Neutrophil (primary cell): Measurements from ENCODE around the gene THOC1.

ENCODE experiments used
- H3K27ac ChIP-seq: fragments of 200-600 bp; sonication (generic); 2 replicates; pipeline ENCODE4 v1.5.1; 2016; ENCODE audit warnings: mild to moderate bottlenecking, moderate library complexity
- H3K27me3 ChIP-seq: fragments of 200-600 bp; sonication (generic); 2 replicates; pipeline ENCODE4 v1.6.0; 2016; ENCODE audit warnings: mild to moderate bottlenecking
- H3K36me3 ChIP-seq: fragments of 200-600 bp; sonication (generic); 2 replicates; pipeline ENCODE4 v1.5.1; 2017
- H3K4me1 ChIP-seq, 2 experiments: fragments of 200-600 bp in 1 of 2; sonication (generic) in 1 of 2; 1 replicate in 1 of 2; 2 replicates in 1 of 2; pipeline versions ENCODE4 v1.5.1 to v1.6.1; 2013 to 2016; ENCODE audit warnings: low read depth in 1 of 2, low read length in 1 of 2, mild to moderate bottlenecking in 1 of 2, moderate library complexity in 1 of 2; ENCODE audit not compliant: control insufficient read depth in 1 of 2, insufficient read depth in 1 of 2
- H3K4me3 ChIP-seq, 2 experiments: fragments of 200-600 bp in 1 of 2; sonication (generic) in 1 of 2; 1 replicate in 1 of 2; 2 replicates in 1 of 2; pipeline ENCODE4 v1.5.1; 2013 to 2016; ENCODE audit warnings: low read depth in 1 of 2, low read length in 1 of 2, mild to moderate bottlenecking in 1 of 2, moderate library complexity in 1 of 2
- H3K9me3 ChIP-seq: fragments of 200-600 bp; sonication (generic); 2 replicates; pipeline ENCODE4 v1.5.1; 2016
- TF ChIP-seq, protein P1 (sequence below): fragments of 200-600 bp; sonication (generic); IDR thresholded peaks from 2 replicates; pipeline ENCODE4 v1.5.1; 2016; ENCODE audit warnings: antibody characterized with exemption

Gene THOC1

DNA sequence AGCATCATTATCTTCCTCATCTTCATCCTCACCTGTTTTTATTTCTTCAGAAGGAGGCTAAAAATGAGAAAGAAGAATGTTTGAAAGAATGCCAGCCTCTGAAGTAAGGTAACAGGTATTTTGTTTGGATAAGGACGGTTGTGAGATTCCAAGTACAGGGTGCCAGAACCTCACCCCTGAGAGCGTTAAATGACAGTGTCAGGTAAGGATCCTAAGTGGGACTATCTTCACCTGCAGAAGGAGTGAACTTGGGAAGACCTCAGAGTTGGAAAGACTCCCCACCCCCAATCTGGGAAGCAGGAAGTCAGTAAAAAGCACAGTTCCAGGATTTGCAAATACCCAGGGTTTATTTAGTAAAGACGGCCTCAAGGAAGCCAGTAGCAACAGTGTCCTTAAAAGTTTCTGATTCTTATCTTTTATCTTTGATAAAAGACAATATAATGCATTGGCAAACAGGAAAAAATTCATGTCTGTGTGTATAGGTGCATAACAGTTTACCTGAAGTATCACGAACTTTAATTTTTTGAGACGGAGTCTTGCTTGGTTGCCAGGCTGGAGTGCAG, 52.3 kb downstream of the THOC1 start:
- Histone ChIP-seq H3K27me3 (no peaks in the 10 kb centered on the region), H3K27ac (no peak overlapping the region), H3K9me3 (no peaks in the 10 kb centered on the region), H3K4me3 (no peak overlapping the region), H3K36me3 (peaks cover 76% of the 10 kb centered on the region), H3K4me1 (no peaks in the 10 kb centered on the region)
- TF ChIP-seq, protein P1, sequence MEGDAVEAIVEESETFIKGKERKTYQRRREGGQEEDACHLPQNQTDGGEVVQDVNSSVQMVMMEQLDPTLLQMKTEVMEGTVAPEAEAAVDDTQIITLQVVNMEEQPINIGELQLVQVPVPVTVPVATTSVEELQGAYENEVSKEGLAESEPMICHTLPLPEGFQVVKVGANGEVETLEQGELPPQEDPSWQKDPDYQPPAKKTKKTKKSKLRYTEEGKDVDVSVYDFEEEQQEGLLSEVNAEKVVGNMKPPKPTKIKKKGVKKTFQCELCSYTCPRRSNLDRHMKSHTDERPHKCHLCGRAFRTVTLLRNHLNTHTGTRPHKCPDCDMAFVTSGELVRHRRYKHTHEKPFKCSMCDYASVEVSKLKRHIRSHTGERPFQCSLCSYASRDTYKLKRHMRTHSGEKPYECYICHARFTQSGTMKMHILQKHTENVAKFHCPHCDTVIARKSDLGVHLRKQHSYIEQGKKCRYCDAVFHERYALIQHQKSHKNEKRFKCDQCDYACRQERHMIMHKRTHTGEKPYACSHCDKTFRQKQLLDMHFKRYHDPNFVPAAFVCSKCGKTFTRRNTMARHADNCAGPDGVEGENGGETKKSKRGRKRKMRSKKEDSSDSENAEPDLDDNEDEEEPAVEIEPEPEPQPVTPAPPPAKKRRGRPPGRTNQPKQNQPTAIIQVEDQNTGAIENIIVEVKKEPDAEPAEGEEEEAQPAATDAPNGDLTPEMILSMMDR = no peak

DNA sequence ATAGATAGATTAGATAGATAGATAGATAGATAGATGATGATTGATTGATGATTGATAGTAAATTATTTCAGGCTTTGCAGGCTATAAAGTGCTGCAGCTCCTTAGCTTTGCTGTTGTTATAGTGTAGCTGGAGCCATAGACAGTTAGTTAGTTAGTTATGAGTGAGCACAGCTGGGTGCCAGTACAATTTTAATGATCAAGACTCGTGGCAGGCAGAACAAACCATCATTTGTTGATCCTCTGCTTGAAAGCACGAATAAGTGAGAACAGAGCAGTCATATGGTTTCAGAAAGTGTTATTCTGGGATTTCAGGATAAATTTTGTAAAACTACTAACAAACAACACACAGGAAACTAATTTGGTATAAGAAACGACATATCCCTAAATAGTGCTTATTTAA, 53.9 kb downstream of the THOC1 start:
- TF ChIP-seq, protein P1 = no peak
- no peaks in the 10 kb centered on the region for H3K27me3 ChIP-seq
- H3K9me3 ChIP-seq = no peaks in the 10 kb centered on the region
- H3K4me1 ChIP-seq = no peaks in the 10 kb centered on the region
- H3K36me3 ChIP-seq = peaks cover 82% of the 10 kb centered on the region
- H3K27ac ChIP-seq = no peak overlapping the region
- H3K4me3 ChIP-seq = no peak overlapping the region

DNA sequence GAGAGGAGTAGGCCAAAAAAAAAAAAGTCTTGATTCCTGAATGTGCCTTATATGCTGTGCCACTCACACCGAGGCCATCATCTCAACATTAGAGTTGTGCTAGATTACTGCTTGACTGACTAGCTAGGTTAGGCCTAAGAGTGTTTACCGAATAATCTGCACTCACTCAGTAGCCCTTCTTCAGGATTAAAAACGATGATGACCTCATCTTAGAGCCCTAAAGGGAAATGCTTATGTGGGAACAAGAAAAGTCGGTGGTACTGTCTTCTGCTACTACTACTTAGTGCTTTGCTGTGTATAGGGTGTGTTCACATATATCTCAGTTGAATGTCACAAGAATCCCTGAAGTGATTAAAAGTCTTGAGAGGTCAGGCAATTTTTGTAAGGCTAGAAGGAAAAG, 54.3 kb downstream of the THOC1 start:
- TF ChIP-seq, protein P1 = no peak
- Histone ChIP-seq H3K4me1 (no peaks in the 10 kb centered on the region), H3K36me3 (peaks cover 82% of the 10 kb centered on the region), H3K27ac (no peak overlapping the region), H3K4me3 (no peak overlapping the region), H3K9me3 (no peaks in the 10 kb centered on the region), H3K27me3 (no peaks in the 10 kb centered on the region)

DNA sequence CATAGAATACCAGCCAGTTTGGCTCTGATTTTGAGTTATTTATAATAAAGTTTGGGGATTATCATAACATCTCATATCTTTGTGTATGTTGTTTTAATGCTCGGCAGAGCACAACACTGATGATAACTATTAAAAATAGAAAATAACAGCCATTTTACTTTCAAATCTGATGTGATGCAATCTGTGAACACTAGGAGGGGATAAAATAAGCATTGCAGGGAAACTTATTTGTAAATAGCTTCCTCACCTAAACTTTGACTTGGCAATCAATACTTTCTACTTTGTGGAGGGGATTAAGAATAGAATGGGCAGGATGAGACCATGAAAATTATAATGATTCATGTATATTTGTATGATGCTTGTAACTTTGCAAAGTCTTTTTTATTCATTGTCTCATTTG, 55.1 kb downstream of the THOC1 start:
- Histone ChIP-seq H3K4me3 (no peak overlapping the region), H3K36me3 (peaks cover 75% of the 10 kb centered on the region), H3K27me3 (no peaks in the 10 kb centered on the region), H3K27ac (no peak overlapping the region), H3K4me1 (no peaks in the 10 kb centered on the region), H3K9me3 (no peaks in the 10 kb centered on the region)
- TF ChIP-seq, protein P1 = no peak

DNA sequence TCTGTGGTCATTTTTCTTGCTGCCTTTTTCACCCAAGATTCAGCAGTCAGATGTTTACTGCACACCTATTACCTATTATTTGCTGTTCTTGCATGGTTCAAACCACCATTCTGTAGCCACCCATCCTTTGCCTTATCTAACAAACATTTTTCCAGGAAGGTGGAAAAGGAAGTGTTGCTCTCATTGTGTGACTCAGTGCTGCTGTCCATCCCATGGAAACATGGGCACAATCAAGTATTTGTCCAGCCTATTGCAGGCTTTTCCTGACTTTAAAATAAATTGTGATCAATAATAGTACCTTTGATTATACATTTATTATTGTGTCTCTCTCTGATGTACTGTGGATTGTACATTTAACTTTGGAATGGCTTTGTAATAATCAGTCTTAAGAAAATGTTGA, 56.3 kb downstream of the THOC1 start:
- TF ChIP-seq, protein P1 = no peak

DNA sequence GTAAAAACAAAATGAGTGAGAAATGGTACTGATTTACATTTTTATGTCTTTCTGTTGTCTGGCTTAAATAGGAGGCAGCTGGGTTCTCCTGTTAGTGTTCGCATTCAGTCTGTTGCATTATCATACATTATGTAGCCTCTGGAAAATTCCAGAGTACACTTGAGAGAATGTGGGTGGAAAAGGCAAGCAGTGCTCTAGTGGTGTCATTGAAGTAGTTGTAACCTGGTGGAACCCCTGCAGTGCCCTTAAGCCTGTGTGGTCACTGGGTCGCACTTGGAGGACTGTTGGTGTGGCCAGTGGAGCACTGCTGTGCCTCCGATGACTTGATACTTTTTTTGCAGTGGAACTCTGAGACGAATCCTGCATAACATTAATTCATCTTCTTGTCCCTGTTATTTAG, 57.1 kb downstream of the THOC1 start:
- peaks cover 62% of the 10 kb centered on the region for H3K36me3 ChIP-seq
- no peak overlapping the region for H3K4me3 ChIP-seq
- H3K4me1 ChIP-seq = no peaks in the 10 kb centered on the region
- no peaks in the 10 kb centered on the region for H3K27me3 ChIP-seq
- no peak overlapping the region for H3K27ac ChIP-seq
- TF ChIP-seq, protein P1 = no peak
- no peaks in the 10 kb centered on the region for H3K9me3 ChIP-seq

More for the DNA sequence above, 56.3 kb downstream of the THOC1 start:
- Histone ChIP-seq H3K9me3 (no peaks in the 10 kb centered on the region), H3K36me3 (peaks cover 65% of the 10 kb centered on the region), H3K4me1 (no peaks in the 10 kb centered on the region), H3K4me3 (no peak overlapping the region), H3K27ac (no peak overlapping the region), H3K27me3 (no peaks in the 10 kb centered on the region)
